Thyroid gland (tissue), 4 donors: ENCODE data around the gene CNPY4.

Experiments
- CTCF ChIP-seq, 6 experiments: fragments of 200-600 bp in 3 of 6; fragments of 450-650 bp in 3 of 6; sonication (generic) in 3 of 6; IDR thresholded peaks; one replicate each; pipeline ENCODE4 v1.5.1; 2016 to 2019; ENCODE audit warnings: antibody characterized with exemption in 6 of 6, mild to moderate bottlenecking in 2 of 6, inconsistent platforms in 1 of 6, moderate library complexity in 1 of 6
- POLR2A ChIP-seq, 2 donors: fragments of 450-650 bp; IDR thresholded peaks; one replicate each; pipeline ENCODE4 v1.6.1; 2017; ENCODE audit warnings: antibody characterized with exemption in 2 of 2, mild to moderate bottlenecking in 2 of 2, moderate library complexity in 1 of 2

GRCh38 chr7:100091411-100092181 is 27.8 kb upstream of the CNPY4 start:
- TF ChIP-seq CTCF (IDR thresholded peaks at IDR 0.05) (no peak), POLR2A (IDR thresholded peaks at IDR 0.05) (no peak)
